HT-29 (cell line): ENCODE results near the gene CERKL. TPM values are rescaled to one million over a fixed set of nuclear protein-coding genes. Genes with fewer than 3 reads are reported as not detected.

Experiments used
- DNase-seq: peaks from one replicate; pipeline ENCODE4 v3.0.0-alpha.2; 2015; ENCODE audit warnings: low spot score
- total RNA-seq: library from RNA; depleted of rRNA; stranded (reverse); fragments of >200 nt; shearing (Covaris generic); gene quantifications from 2 replicates; pipeline ENCODE4 v1.2.3, GENCODE V29; 2014

Gene CERKL
- total RNA-seq, 1 experiment from 2014 or later: 0.20 TPM

GRCh38 chr2:181678861-181679543 lies 22.1 kb upstream of the CERKL start:
- DNase-seq: no peak

- DNase-seq: no peak
Measured at GRCh38 chr2:181677912-181678586, 21.1 kb upstream of the CERKL start.

- no peak for DNase-seq
Measured at GRCh38 chr2:181675254-181675653, 18.3 kb upstream of the CERKL start.

DNA sequence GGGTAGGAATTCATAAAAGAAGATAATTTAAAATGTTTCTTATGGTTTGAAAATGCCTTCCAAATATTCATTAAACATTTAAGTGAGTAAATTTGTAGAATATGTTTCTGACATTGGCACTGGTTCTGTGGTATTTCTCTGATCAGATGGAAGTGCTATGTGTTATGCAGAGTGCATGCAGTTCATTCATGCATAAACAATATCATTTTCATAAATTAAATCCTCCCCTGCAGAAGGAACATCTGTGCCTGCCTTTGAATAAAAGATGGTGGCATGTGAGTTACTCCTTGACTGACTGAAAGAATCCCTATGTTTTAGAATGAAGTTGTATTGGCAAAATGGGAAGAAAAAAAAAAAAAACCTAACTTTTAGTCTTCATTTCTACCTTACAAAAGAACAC lies 17.6 kb upstream of the CERKL start:
- DNase-seq: no peak

GRCh38 chr2:181673173-181673572 lies 16.3 kb upstream of the CERKL start:
- no peak for DNase-seq

- DNase-seq: no peak
Measured at GRCh38 chr2:181672255-181673008, 15.5 kb upstream of the CERKL start.

GRCh38 chr2:181670632-181671031 lies 13.7 kb upstream of the CERKL start:
- no peak for DNase-seq

DNA sequence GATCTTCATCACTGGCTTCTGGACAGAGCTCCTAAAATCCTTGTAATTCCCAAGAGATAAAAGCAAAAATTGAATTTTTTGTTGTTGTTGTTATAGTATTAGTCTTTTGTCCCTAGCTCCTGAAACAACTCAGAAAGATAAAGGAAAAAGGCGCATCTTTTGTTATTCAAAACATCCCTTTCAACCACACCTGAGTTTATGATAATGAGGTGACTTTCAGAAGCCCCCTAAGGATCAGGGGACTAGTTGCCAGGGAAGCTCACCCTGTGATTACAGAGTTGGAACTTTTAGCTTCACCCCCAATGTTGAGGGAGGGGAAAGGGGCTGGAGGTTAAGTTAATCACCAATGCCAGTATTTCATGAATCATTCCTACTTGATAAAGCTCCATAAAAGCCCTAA lies 10.3 kb upstream of the CERKL start:
- DNase-seq: no peak

- DNase-seq: no peak
Measured at GRCh38 chr2:181662287-181662686, 5.4 kb upstream of the CERKL start.

GRCh38 chr2:181660181-181660580 lies 3.3 kb upstream of the CERKL start:
- peak; percentile 44 for DNase-seq

DNA sequence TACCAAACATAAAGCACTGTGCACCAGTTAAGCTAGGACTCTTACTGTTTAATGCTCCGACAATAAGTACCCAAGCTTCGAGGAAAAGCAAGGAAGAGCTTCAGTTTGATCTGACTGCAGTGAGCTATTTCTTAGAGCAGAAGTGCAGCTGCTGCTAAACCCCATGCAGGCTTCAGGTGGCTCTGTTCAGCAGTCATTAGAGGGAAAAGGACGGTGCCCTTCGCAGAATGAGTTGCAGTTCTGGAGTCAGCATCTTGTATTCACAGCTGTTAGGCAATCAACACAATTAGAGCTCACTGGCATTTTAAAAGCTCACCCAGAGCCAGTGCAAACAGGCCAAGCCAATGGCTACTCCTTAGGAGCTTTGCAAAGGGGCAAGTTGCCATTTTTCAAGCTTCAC lies 1.5 kb upstream of the CERKL start:
- no peak for DNase-seq

DNA sequence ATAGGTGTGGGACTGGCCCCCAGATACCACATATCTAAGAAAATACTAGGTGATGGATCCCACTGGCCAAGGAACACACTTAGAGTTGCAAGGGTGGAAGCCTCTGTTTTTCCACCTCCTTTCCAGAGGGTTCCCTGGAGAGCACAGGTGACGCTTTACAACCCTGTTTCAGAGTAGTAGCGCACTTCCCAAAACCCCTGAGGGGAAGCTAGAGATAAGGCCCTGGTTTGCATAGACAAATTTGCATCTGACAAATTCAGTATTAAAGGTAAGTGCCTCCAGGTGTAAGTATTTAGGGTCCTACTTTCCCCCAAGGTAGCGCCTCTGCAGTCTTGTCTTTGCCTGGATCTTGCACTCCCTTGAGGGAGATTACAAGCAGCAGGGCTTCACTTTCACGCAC lies 474 bp upstream of the CERKL start:
- no peak for DNase-seq

- no peak for DNase-seq
Measured at GRCh38 chr2:181655519-181655918, 1.4 kb downstream of the CERKL start.

GRCh38 chr2:181649436-181649979 lies 7.4 kb downstream of the CERKL start:
- no peak for DNase-seq

DNA sequence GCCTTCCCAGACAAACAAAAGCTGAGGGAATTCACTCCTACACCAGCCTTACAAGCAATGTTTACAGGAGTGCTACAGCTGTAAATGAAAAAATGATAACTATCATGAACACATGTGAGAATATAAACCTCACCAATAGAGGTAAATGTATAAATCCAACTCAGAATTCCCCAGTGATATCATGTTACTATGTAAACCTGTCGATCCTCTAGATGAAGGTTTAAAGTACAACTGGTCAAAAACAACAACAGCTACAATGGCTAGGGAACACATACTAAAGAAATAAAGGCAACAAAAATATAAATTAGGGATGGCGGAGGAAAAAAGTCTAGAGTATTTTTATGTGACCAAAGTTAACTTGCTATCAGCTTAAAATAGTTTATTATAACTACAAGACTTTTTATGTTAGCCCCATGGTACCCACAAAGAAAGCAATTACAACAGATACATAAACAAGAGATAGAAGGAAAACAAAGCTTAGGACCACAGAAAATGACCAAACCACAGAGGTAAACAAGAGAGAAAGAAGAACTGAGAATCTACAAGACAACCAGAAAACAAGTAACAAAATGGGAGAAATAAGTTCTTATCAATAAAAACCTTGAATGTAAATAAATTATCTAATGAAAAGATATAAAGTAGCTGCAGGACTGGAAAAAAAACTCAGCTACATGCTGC lies 8.3 kb downstream of the CERKL start:
- DNase-seq: no peak

DNA sequence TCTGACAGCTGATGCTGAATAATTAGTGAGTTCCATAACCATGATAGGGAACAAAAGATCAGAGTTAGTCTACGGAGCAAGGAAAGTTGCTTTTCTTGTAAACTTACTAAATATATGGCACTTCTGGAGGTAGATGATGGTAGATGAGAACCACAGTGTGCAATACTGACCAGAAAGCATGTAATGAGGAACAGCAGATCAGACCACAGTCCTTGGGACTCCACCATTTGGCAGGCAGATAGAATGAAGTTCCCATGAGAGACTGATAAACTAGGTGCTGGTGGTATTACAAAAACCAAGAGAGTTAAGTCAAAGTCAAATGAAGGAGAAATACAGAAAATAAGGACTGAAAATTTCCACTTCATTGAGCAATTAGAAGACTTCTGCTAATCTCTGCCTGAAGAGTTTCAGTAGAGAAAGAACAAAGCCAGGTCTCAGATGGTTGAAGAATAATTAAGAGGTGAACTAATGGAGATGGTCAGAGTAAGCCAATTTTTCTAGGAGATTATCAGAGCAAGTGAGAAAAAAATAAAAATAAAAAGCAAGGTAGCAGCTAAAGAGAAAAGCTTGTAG lies 10.4 kb downstream of the CERKL start:
- DNase-seq: no peak

DNA sequence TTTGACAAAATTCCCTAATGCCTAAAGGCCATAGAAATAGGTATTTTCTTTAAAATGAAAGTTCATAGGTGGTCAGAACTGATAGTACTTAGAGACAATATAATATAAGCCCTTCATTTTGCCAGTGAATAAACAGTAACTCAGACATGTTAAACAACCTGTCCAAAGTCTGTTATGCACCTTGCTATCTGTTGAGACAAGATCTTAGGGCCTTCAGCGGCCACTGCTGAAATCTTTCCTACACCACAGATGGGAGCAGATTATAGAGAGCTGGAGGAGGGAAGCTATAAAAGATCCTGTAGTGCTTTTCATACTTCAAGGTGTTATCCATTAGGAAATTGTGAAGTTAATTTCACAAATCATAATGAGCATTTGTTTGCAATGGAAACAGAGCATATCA lies 13.8 kb downstream of the CERKL start:
- DNase-seq: no peak

GRCh38 chr2:181642086-181642485 lies 14.8 kb downstream of the CERKL start:
- DNase-seq: no peak

GRCh38 chr2:181639686-181640085 lies 17.2 kb downstream of the CERKL start:
- DNase-seq: no peak

GRCh38 chr2:181632733-181633401 lies 24.0 kb downstream of the CERKL start:
- no peak for DNase-seq
